Osteocyte (in vitro differentiated cells): ENCODE data around the gene VAV3. TPM values are rescaled to one million over a fixed set of nuclear protein-coding genes. Genes with fewer than 3 reads are reported as not detected.

Experiments used
- DNase-seq: peaks from one replicate; pipeline ENCODE4 v3.0.0; 2021; ENCODE audit warnings: mixed read lengths; ENCODE audit not compliant: unreplicated experiment; ENCODE audit errors: extremely low spot score
- H3K27ac Mint-ChIP-seq: one replicate; pipeline ENCODE4 v1.8.0; 2021; ENCODE audit warnings: mild to moderate bottlenecking, mixed read lengths; ENCODE audit not compliant: unreplicated experiment
- H3K27me3 Mint-ChIP-seq: one replicate; pipeline ENCODE4 v1.8.0; 2021; ENCODE audit warnings: mixed read lengths; ENCODE audit not compliant: unreplicated experiment
- H3K36me3 Mint-ChIP-seq: one replicate; pipeline ENCODE4 v1.8.0; 2021; ENCODE audit warnings: mixed read lengths; ENCODE audit not compliant: unreplicated experiment
- H3K4me1 Mint-ChIP-seq: one replicate; pipeline ENCODE4 v1.8.0; 2021; ENCODE audit warnings: mixed read lengths; ENCODE audit not compliant: unreplicated experiment
- H3K4me3 Mint-ChIP-seq: one replicate; pipeline ENCODE4 v1.8.0; 2021; ENCODE audit warnings: mild to moderate bottlenecking, moderate library complexity, mixed read lengths; ENCODE audit not compliant: unreplicated experiment
- H3K9me3 Mint-ChIP-seq: one replicate; pipeline ENCODE4 v1.8.0; 2021; ENCODE audit warnings: mixed read lengths; ENCODE audit not compliant: unreplicated experiment
- CTCF ChIP-seq: fragments of 200-600 bp; sonication (generic); IDR thresholded peaks from 2 replicates; pipeline ENCODE4 v1.5.0; 2021; ENCODE audit warnings: antibody characterized with exemption, mild to moderate bottlenecking, moderate library complexity
- total RNA-seq: library from RNA; stranded (reverse); gene quantifications from 2 replicates; pipeline ENCODE4 v1.2.1, GENCODE V29; 2021

The VAV3 gene
- total RNA-seq, 1 donor from 2014 or later: not detected

- Mint-ChIP-seq H3K36me3 (no peaks in the 10 kb centered on the region), H3K27ac (no peak overlapping the region), H3K4me1 (no peaks in the 10 kb centered on the region), H3K27me3 (peaks cover 13% of the 10 kb centered on the region), H3K9me3 (no peaks in the 10 kb centered on the region), H3K4me3 (no peak overlapping the region)
- TF ChIP-seq CTCF: no peak
- DNase-seq: no peak
Measured at GRCh38 chr1:107867422-107867821, 97.6 kb downstream of the VAV3 start.

DNA sequence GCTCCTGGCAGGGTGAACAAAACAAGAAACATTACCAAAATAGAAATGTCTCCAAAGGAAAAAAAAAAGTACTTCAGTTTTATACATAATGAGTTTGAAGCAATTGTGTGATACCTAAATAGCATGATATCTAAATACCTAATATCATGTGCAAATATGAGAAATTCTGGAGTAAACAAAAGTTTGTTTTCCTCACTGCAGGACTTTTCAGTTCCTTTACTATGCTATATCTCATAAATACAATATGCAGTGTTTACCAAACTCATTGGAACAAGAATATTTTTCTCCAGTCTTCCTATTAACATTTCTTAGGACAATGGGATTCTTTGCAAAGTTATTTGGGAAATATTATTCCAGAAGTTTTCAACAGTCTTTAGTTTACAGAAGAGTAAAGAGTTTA is 98.1 kb downstream of the VAV3 start:
- Mint-ChIP-seq H3K27me3 (peaks cover 13% of the 10 kb centered on the region), H3K9me3 (no peaks in the 10 kb centered on the region), H3K36me3 (no peaks in the 10 kb centered on the region), H3K4me1 (no peaks in the 10 kb centered on the region), H3K27ac (no peak overlapping the region), H3K4me3 (no peak overlapping the region)
- TF ChIP-seq CTCF: no peak
- DNase-seq: no peak

DNA sequence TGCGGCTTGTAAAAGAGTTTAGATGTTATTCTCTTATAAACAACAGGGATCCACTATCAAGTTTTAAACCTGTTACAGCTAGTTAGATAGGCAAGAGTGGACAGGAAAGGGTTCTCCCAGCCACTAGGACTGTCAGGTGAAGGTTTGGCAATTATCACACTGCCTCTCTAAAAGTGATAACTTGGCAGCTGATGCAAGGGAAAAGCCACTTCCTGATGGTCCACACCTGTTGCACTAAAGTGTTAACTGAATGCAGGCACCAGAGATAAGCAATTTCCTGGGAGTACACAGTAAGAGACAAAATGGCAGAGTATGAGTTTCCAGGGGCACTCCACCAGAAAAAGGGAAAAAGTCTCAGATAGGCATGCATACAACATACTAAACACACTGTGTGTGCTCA is 99.4 kb downstream of the VAV3 start:
- no peak for TF ChIP-seq CTCF
- Mint-ChIP-seq H3K27me3 (peaks cover 17% of the 10 kb centered on the region), H3K9me3 (no peaks in the 10 kb centered on the region), H3K4me3 (no peak overlapping the region), H3K36me3 (no peaks in the 10 kb centered on the region), H3K4me1 (no peaks in the 10 kb centered on the region), H3K27ac (no peak overlapping the region)
- no peak for DNase-seq

DNA sequence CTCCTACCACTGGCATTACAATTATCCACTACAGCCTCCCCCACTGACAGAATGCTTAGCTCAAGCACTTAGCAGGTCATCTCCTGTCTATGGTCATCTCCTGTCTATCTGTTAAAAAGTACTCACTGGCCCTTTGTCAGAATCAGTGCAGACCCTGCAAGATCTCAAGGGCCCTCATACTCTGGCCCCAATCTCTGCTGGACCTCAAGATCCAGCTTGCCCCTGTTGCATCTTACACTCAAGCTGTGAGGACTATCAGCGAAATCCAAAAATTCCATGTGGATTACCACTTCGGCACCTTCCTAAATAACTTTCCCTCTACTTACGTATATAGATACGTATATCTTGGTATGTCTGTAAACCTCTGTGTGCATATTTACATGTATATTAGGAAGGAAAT is 101.6 kb downstream of the VAV3 start:
- Mint-ChIP-seq H3K4me1 (no peaks in the 10 kb centered on the region), H3K27me3 (peaks cover 21% of the 10 kb centered on the region), H3K27ac (no peak overlapping the region), H3K36me3 (no peaks in the 10 kb centered on the region), H3K4me3 (no peak overlapping the region), H3K9me3 (no peaks in the 10 kb centered on the region)
- no peak for TF ChIP-seq CTCF
- no peak for DNase-seq

- peaks cover 13% of the 10 kb centered on the region for H3K27me3 Mint-ChIP-seq
- H3K9me3 Mint-ChIP-seq: no peaks in the 10 kb centered on the region
- no peak for DNase-seq
- H3K4me1 Mint-ChIP-seq: no peaks in the 10 kb centered on the region
- H3K36me3 Mint-ChIP-seq: no peaks in the 10 kb centered on the region
- no peak overlapping the region for H3K27ac Mint-ChIP-seq
- no peak for TF ChIP-seq CTCF
- H3K4me3 Mint-ChIP-seq: no peak overlapping the region
Measured at GRCh38 chr1:107862064-107862463, 102.9 kb downstream of the VAV3 start.
